ENCODE data around the gene LRP10. TPM values are rescaled to one million over a fixed set of nuclear protein-coding genes. Genes with fewer than 3 reads are reported as not detected.
"Not testable (repeated sequence)": the region's sequence is repeated elsewhere in the genome, so short reads cannot be mapped to it uniquely, and the experiment has no call there.

The LRP10 gene
- total RNA-seq, 1 donor from 2014 or later = 40.5 TPM

DNA sequence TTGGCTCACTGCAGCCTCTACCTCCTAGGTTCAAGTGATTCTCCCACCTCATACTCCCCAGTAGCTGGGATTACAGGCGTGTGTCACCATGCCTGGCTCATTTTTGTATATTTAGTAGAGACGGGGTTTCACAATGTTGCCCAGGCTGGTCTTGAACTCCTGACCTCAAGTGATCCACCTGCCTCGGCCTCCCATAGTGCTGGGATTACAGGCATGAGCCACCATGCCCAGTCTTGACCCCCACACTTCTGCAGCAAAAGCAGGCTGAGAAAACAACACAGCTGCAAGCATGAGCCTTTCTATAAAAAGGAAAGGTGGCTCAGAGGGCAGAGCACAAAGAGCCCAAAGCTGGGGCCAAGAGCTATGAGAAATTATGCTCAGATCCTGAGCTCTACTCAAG is 11.2 kb upstream of the LRP10 start:
- DNase-seq (ENCODE audit: low spot score); H3K4me3 Mint-ChIP-seq (ENCODE audit: low read depth); H3K36me3 Mint-ChIP-seq (ENCODE audit: low read depth); intact Hi-C loops (cut with micrococcal nuclease); H3K27ac Mint-ChIP-seq: not testable (repeated sequence)
- Mint-ChIP-seq H3K27me3 (ENCODE audit: low read depth) (peaks cover 21% of the 10 kb centered on the region), H3K4me1 (ENCODE audit: low read depth) (peaks cover 13% of the 10 kb centered on the region), H3K9me3 (peaks cover 11% of the 10 kb centered on the region)

DNA sequence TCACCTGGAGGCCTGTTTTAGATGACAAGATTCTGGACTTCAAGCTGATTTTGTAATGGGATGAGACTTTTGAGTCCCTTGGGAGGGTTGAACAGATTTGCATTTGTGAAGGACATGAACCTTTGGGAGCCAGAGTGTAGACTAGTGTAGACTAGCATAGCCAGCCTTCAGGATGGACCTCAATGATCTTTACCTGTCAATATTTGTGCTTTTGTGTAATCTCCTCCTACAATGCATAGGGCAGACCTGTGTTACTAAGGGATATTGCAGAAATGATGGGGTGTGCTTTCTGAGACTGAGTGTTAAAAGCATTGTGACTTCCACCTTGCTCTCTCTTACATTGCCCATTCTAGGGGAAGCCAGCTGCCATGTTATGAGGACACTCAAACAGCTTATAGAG is 9.9 kb upstream of the LRP10 start:
- intact Hi-C loops (cut with micrococcal nuclease) = no loop called here
- DNase-seq (ENCODE audit: low spot score) = no peak
- Mint-ChIP-seq H3K36me3 (ENCODE audit: low read depth) (no peaks in the 10 kb centered on the region), H3K27me3 (ENCODE audit: low read depth) (peaks cover 18% of the 10 kb centered on the region), H3K27ac (no peak overlapping the region), H3K4me1 (ENCODE audit: low read depth) (peaks cover 9% of the 10 kb centered on the region), H3K9me3 (peaks cover 8% of the 10 kb centered on the region), H3K4me3 (ENCODE audit: low read depth) (no peak overlapping the region)

DNA sequence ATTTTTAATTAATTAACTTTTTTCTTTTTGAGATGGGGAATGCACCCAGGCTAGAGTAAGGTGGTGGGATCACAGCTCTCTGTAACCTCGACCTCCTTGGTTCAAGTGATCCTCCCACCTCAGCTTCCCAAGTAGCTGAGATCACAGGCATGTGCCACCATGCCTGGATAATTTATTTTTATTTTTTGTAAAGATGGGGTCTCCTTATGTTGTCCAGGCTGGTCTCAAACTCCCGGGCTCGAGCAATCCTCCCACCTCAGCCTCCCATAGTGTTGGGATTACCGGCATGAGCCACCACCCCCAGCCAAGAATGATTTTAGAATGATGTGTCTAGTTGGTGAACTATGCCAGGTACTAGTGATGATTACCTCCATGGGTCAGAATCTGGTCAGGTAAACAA is 6.6 kb upstream of the LRP10 start:
- Mint-ChIP-seq H3K36me3 (ENCODE audit: low read depth) (no peaks in the 10 kb centered on the region), H3K27ac (no peak overlapping the region), H3K9me3 (peaks cover 8% of the 10 kb centered on the region), H3K27me3 (ENCODE audit: low read depth) (peaks cover 13% of the 10 kb centered on the region), H3K4me1 (ENCODE audit: low read depth) (peaks cover 1% of the 10 kb centered on the region), H3K4me3 (ENCODE audit: low read depth) (no peak overlapping the region)
- DNase-seq (ENCODE audit: low spot score) = no peak
- intact Hi-C loops (cut with micrococcal nuclease) = no loop called here

DNA sequence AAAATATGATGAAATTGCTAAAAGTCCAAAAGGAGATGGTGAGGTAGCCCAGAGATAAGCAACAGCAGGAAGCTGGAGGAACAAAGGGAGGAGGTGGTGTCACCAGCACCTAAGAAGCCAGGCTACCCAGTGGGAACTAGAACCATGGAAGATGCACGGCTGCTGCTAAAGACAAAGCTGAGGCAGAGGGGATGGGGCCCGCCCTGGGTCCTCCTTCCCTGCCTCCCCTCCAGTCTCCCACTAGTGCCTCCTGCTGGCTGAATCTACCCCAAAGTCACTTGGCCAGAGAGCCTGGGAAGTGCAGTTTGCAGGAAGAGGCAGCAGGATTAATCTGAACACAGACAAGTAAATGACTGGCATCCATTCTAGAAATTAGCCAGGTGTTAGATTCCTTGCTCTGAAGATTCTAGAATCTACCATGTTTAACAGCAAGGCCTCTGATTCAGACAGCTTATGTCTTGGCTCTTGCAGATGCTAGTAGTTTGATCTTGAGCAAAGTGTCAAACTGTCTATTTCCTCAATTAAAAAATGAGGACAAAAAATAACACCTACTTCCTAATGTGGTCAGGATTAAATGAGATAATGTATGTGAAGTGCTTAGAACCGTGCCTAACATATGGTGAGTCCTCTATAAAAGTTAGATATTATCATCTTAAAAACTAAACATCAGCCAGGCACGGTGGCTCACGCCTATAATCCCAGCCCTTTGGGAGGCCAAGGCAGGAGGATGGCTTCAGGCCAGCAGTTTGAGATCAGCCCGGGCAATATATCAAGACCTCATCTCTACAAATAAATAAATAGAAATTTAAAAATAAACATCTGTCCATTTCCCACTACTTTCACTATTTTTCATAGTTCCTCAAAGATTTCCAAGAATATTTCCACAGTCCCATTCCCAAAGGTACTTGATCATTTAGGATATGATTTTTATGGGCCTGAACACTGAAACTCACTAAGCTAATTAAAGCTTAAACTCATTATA is 5.8 kb upstream of the LRP10 start:
- Mint-ChIP-seq H3K9me3 (peaks cover 8% of the 10 kb centered on the region), H3K4me1 (ENCODE audit: low read depth) (peaks cover 5% of the 10 kb centered on the region), H3K4me3 (ENCODE audit: low read depth) (no peak overlapping the region), H3K27me3 (ENCODE audit: low read depth) (peaks cover 13% of the 10 kb centered on the region), H3K36me3 (ENCODE audit: low read depth) (no peaks in the 10 kb centered on the region), H3K27ac (no peak overlapping the region)
- no peak for DNase-seq (ENCODE audit: low spot score)
- intact Hi-C loops (cut with micrococcal nuclease) = no loop called here

DNA sequence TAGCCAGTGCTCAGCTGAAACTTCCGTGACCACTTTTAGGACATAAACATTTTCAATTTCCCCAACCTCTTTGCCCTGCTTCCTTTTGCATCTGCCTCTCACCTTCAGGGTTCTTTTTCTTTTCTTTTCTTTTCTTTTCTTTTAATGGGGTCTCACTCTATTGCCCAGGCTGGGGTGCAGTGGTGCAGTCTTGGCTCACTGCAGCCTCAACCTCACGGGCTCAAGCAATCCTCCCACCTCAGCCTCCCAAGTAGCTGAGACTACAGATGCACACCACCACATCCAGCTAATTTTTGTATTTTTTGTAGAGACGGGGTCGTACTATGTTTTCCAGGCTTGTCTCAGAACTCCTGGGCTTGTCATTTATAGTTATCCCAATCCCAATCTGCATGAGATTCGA is 4.7 kb upstream of the LRP10 start:
- Mint-ChIP-seq H3K9me3 (peaks cover 2% of the 10 kb centered on the region), H3K4me3 (ENCODE audit: low read depth) (no peak overlapping the region), H3K4me1 (ENCODE audit: low read depth) (peaks cover 11% of the 10 kb centered on the region), H3K36me3 (ENCODE audit: low read depth) (no peaks in the 10 kb centered on the region), H3K27ac (no peak overlapping the region), H3K27me3 (ENCODE audit: low read depth) (peaks cover 7% of the 10 kb centered on the region)
- intact Hi-C loops (cut with micrococcal nuclease) = no loop called here
- DNase-seq (ENCODE audit: low spot score) = no peak

DNA sequence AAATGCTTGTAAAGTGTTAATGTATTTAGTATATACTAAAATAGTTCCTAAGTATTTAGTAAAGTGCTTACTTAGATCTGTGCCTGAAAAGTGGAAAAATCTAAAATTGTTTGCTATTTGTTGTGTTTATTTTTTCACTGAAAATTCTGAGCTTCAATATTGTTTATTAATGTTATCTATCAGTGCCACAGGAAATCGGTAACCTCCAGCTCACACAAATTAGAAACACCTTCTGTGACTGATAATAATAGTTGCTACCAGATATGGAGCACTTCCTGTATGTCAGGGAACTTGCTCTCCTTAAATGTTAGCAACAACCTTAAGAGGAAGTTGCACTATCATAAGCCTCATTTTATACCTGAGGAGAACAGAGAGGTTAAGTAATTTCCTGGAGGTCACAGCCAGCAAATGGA is 723 bp upstream of the LRP10 start:
- H3K36me3 Mint-ChIP-seq (ENCODE audit: low read depth) = peaks cover 22% of the 10 kb centered on the region
- peak overlapping the region; percentile 97 for H3K27ac Mint-ChIP-seq
- peak overlapping the region; percentile 89 for H3K4me3 Mint-ChIP-seq (ENCODE audit: low read depth)
- H3K27me3 Mint-ChIP-seq (ENCODE audit: low read depth) = peaks cover 1% of the 10 kb centered on the region
- H3K4me1 Mint-ChIP-seq (ENCODE audit: low read depth) = peaks cover 19% of the 10 kb centered on the region
- intact Hi-C loops (cut with micrococcal nuclease) = loop anchor here (1.0 to 5.0 kb wide), 6 partner anchors 16 to 314 kb away; partner anchors contain the start of genes DAD1 and RBM23
- no peak for DNase-seq (ENCODE audit: low spot score)
- H3K9me3 Mint-ChIP-seq = no peaks in the 10 kb centered on the region

DNA sequence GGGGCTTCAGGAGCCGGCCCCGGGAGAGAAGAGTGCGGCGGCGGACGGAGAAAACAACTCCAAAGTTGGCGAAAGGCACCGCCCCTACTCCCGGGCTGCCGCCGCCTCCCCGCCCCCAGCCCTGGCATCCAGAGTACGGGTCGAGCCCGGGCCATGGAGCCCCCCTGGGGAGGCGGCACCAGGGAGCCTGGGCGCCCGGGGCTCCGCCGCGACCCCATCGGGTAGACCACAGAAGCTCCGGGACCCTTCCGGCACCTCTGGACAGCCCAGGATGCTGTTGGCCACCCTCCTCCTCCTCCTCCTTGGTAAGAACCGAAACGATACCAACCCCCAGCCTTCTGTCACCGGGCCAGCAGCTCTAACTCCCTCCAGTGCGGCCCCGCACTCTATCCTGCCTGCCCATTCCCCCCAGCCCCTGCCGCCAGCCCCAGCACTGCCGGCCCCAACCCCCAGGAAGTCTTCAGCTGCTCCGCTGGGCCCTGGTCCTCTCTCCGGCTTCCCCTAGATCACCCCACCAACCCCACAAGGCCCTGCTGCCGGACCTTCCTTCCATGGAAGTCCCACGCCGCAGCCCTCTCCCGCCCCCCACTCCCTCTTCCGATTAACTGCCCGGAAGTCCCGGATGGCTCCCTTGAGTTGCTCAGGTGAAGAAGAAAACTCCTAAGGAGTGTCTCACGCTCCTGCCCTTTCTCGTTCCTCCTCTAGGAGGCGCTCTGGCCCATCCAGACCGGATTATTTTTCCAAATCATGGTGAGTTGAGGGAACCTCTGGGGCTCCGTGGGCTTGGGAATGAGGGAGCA is 693 bp downstream of the LRP10 start:
- intact Hi-C loops (cut with micrococcal nuclease) = loop anchor here (1.0 to 5.0 kb wide), 2 partner anchors 28 to 50 kb away; no protein-coding TSS in a partner anchor
- no peaks in the 10 kb centered on the region for H3K27me3 Mint-ChIP-seq (ENCODE audit: low read depth)

DNA sequence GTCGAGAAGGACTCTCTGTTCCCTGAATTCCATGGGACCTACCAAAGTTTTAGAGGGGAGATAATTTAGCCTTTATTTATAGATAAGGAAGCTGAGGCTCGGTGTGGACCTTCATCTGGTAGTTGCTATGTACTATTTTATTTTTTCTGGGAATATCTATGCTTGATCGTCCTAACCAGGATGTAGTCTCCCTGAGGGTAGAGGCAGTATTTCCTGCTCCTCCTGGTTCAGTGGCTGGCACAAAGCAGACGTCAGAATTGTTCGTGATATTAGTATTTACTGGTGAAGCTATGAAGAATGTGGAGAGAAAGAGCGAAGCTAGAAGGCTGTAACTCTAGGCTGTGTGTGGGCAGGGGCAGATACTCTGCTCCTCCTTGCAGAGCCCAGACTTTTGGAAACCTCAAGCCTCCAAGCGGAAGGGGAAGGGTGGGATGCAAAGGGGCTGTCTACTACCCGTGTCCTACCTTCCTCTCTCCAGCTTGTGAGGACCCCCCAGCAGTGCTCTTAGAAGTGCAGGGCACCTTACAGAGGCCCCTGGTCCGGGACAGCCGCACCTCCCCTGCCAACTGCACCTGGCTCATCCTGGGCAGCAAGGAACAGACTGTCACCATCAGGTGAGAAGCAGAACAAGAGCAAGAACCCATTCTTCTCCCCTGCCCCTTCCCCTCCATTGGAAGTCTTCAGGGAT is 1.4 kb downstream of the LRP10 start:
- H3K27ac Mint-ChIP-seq = peak overlapping the region; percentile 80
- peaks cover 35% of the 10 kb centered on the region for H3K36me3 Mint-ChIP-seq (ENCODE audit: low read depth)
- no peak for DNase-seq (ENCODE audit: low spot score)
- H3K4me1 Mint-ChIP-seq (ENCODE audit: low read depth) = peaks cover 19% of the 10 kb centered on the region
- H3K9me3 Mint-ChIP-seq = no peaks in the 10 kb centered on the region
- H3K4me3 Mint-ChIP-seq (ENCODE audit: low read depth) = peak overlapping the region; percentile 78
- intact Hi-C loops (cut with micrococcal nuclease) = loop anchor here (1.0 to 5.0 kb wide), 2 partner anchors 27 to 51 kb away; no protein-coding TSS in a partner anchor
- H3K27me3 Mint-ChIP-seq (ENCODE audit: low read depth) = no peaks in the 10 kb centered on the region

More for the DNA sequence above, 693 bp downstream of the LRP10 start:
- no peaks in the 10 kb centered on the region for H3K9me3 Mint-ChIP-seq
- peaks cover 28% of the 10 kb centered on the region for H3K36me3 Mint-ChIP-seq (ENCODE audit: low read depth)
- peak; percentile 64 for DNase-seq (ENCODE audit: low spot score)
- H3K27ac Mint-ChIP-seq = peak overlapping the region; percentile 80
- H3K4me1 Mint-ChIP-seq (ENCODE audit: low read depth) = peaks cover 19% of the 10 kb centered on the region
- H3K4me3 Mint-ChIP-seq (ENCODE audit: low read depth) = peak overlapping the region; percentile 89

DNA sequence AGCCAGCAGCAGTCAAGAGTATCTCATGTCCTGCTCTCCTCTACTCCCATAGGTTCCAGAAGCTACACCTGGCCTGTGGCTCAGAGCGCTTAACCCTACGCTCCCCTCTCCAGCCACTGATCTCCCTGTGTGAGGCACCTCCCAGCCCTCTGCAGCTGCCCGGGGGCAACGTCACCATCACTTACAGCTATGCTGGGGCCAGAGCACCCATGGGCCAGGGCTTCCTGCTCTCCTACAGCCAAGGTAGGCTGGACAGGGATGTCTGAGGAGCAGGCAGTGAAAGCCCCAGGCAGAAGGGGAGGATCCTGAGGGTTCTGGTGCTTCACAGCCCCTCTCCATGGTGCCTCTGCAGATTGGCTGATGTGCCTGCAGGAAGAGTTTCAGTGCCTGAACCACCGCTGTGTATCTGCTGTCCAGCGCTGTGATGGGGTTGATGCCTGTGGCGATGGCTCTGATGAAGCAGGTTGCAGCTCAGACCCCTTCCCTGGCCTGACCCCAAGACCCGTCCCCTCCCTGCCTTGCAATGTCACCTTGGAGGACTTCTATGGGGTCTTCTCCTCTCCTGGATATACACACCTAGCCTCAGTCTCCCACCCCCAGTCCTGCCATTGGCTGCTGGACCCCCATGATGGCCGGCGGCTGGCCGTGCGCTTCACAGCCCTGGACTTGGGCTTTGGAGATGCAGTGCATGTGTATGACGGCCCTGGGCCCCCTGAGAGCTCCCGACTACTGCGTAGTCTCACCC is 3.6 kb downstream of the LRP10 start:
- no peak overlapping the region for H3K4me3 Mint-ChIP-seq (ENCODE audit: low read depth)
- peaks cover 47% of the 10 kb centered on the region for H3K36me3 Mint-ChIP-seq (ENCODE audit: low read depth)
- H3K27me3 Mint-ChIP-seq (ENCODE audit: low read depth) = no peaks in the 10 kb centered on the region
- no peak overlapping the region for H3K27ac Mint-ChIP-seq
- no peaks in the 10 kb centered on the region for H3K9me3 Mint-ChIP-seq
- H3K4me1 Mint-ChIP-seq (ENCODE audit: low read depth) = peaks cover 18% of the 10 kb centered on the region
- no peak for DNase-seq (ENCODE audit: low spot score)
- intact Hi-C loops (cut with micrococcal nuclease) = no loop called here

DNA sequence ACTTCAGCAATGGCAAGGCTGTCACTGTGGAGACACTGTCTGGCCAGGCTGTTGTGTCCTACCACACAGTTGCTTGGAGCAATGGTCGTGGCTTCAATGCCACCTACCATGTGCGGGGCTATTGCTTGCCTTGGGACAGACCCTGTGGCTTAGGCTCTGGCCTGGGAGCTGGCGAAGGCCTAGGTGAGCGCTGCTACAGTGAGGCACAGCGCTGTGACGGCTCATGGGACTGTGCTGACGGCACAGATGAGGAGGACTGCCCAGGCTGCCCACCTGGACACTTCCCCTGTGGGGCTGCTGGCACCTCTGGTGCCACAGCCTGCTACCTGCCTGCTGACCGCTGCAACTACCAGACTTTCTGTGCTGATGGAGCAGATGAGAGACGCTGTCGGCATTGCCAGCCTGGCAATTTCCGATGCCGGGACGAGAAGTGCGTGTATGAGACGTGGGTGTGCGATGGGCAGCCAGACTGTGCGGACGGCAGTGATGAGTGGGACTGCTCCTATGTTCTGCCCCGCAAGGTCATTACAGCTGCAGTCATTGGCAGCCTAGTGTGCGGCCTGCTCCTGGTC is 4.3 kb downstream of the LRP10 start:
- intact Hi-C loops (cut with micrococcal nuclease) = no loop called here
- no peak for DNase-seq (ENCODE audit: low spot score)
- Mint-ChIP-seq H3K4me3 (ENCODE audit: low read depth) (no peak overlapping the region), H3K4me1 (ENCODE audit: low read depth) (peaks cover 13% of the 10 kb centered on the region), H3K36me3 (ENCODE audit: low read depth) (peaks cover 47% of the 10 kb centered on the region), H3K27ac (no peak overlapping the region), H3K9me3 (no peaks in the 10 kb centered on the region), H3K27me3 (ENCODE audit: low read depth) (no peaks in the 10 kb centered on the region)

DNA sequence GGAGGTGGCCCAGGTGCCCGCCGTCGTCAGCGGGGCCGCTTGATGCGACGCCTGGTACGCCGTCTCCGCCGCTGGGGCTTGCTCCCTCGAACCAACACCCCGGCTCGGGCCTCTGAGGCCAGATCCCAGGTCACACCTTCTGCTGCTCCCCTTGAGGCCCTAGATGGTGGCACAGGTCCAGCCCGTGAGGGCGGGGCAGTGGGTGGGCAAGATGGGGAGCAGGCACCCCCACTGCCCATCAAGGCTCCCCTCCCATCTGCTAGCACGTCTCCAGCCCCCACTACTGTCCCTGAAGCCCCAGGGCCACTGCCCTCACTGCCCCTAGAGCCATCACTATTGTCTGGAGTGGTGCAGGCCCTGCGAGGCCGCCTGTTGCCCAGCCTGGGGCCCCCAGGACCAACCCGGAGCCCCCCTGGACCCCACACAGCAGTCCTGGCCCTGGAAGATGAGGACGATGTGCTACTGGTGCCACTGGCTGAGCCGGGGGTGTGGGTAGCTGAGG is 5.5 kb downstream of the LRP10 start:
- Mint-ChIP-seq H3K36me3 (ENCODE audit: low read depth) (peaks cover 47% of the 10 kb centered on the region), H3K4me3 (ENCODE audit: low read depth) (no peak overlapping the region), H3K9me3 (no peaks in the 10 kb centered on the region), H3K27ac (no peak overlapping the region), H3K27me3 (ENCODE audit: low read depth) (peaks cover 4% of the 10 kb centered on the region), H3K4me1 (ENCODE audit: low read depth) (peaks cover 8% of the 10 kb centered on the region)
- intact Hi-C loops (cut with micrococcal nuclease) = no loop called here
- DNase-seq (ENCODE audit: low spot score) = no peak
